Measurements from ENCODE around the gene TKT.
"Not testable (repeated sequence)": the region's sequence is repeated elsewhere in the genome, so short reads cannot be mapped to it uniquely, and the experiment has no call there.

DNA sequence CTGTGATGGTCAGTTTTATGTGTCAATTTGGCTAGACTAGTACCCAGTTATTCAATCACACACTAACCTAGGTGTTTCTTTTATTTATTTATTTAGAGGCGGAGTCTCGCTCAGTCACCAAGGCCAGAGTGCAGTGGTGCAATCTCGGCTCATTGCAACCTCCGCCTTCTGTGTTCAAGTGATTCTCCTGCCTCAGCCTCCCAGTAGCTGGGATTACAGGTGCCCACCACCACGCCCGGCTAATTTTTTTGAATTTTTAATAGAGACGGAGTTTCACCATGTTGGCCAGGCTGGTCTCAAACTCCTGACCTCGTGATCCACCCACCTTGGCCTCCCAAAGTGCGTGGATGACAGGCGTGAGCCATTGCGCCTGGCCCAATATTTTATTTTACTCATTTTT lies 13.4 kb upstream of the TKT start:
- not testable (repeated sequence) for TF ChIP-seq CTCF, POLR2A (IDR thresholded peaks at IDR 0.05)

Data from ovary (tissue), 3 donors.